ENCODE results near the gene SORBS1.

Gene SORBS1

GRCh38 chr10:95442341-95442740 lies 118.8 kb downstream of the SORBS1 start:
- in situ Hi-C loops (cut with MboI; ENCODE audit: low sequenced_read_pairs): no loop called here

DNA sequence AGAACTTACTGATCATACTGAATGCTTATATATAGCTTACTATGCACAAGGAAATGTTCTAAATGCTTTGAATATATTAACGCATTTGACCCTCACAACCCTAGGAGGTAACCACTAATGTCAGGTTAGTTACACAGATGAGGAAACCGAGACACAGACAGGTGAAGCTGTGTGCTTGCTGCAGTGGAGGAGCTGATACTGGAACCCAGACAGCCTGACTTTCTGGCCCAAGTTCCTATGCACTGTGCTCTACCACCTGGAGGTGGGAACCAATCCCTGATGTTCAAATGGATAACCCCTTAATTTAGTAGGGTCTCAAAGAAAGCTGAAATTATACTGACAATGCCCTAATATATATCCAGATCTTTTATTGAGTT lies 119.6 kb downstream of the SORBS1 start:
- in situ Hi-C loops (cut with MboI; ENCODE audit: low sequenced_read_pairs): no loop called here

- in situ Hi-C loops (cut with MboI; ENCODE audit: low sequenced_read_pairs): no loop called here
Observed at GRCh38 chr10:95440756-95441546, 120.2 kb downstream of the SORBS1 start.

DNA sequence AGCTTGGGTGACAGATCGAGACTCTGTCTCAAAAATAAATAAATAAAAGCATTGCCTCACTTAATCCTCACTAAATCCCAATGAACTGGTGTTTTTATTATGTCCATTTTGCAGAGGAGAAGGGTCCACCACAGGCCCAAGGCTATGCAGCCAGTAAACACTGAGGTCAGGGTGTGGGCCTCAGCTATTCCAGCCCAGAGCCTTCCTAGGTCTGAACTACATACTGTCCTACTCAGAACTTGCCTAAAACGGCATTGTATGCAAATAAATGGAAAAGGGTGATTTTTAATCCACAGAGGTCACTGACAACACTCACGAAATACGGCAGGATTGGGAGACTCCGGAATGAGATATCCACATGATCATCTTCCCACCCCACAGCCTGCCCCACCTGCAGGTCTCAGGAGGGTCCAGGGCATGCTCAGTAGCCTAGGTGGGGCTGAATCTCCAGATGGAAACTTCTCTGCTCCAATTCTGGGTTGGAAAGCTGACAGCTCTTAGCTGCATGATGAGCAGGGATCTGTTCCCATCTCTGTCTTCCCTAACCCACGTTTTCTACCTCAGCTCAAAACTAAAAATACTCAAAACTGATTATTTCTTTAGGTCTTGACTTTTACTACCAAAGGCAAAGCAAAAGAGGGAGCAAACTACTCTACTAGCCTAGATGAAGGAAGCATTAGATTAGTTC lies 121.0 kb downstream of the SORBS1 start:
- in situ Hi-C loops (cut with MboI; ENCODE audit: low sequenced_read_pairs): no loop called here

- in situ Hi-C loops (cut with MboI; ENCODE audit: low sequenced_read_pairs): no loop called here
Observed at GRCh38 chr10:95438781-95439180, 122.4 kb downstream of the SORBS1 start.

- in situ Hi-C loops (cut with MboI; ENCODE audit: low sequenced_read_pairs): no loop called here
Observed at GRCh38 chr10:95437669-95438068, 123.5 kb downstream of the SORBS1 start.

- in situ Hi-C loops (cut with MboI; ENCODE audit: low sequenced_read_pairs): no loop called here
Observed at GRCh38 chr10:95435548-95436279, 125.5 kb downstream of the SORBS1 start.

GRCh38 chr10:95434583-95434982 lies 126.6 kb downstream of the SORBS1 start:
- in situ Hi-C loops (cut with MboI; ENCODE audit: low sequenced_read_pairs): no loop called here

GRCh38 chr10:95431900-95432342 lies 129.2 kb downstream of the SORBS1 start:
- in situ Hi-C loops (cut with MboI; ENCODE audit: low sequenced_read_pairs): no loop called here

DNA sequence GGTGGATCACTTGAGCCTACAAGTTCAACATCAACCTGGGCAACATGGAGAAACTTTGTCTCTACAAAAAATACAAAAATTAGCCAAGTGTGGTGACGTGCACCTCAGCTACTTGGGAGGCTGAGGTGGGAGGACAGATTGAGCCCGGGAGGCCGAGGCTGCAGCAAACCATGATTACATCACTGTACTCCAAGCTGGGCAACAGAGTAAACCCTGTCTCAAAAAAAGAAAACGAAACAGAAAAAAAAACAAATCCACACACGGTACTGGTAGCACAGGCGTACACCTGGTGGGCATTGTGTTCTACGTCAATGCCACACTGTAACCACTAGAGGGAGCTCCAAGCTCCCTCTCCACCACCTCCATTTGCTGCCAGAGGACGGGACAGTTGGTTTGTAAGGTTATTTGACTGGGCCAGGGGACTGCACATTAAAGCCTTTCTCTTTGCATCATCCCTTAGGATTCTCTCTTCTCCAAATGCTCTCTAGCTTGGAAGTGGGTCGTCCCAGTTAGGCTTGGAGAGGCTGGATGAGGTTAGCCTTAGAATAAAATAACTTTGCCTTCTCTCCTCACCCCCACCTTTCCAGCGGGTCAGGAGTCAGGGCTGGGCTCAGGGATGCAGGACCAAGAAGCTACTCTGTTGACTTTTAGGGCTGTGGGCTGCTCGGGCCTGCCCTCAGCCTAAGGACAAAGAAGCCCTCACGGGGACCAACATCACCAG lies 130.8 kb downstream of the SORBS1 start:
- in situ Hi-C loops (cut with MboI; ENCODE audit: low sequenced_read_pairs): no loop called here

- in situ Hi-C loops (cut with MboI; ENCODE audit: low sequenced_read_pairs): no loop called here
Observed at GRCh38 chr10:95429639-95430038, 131.5 kb downstream of the SORBS1 start.

DNA sequence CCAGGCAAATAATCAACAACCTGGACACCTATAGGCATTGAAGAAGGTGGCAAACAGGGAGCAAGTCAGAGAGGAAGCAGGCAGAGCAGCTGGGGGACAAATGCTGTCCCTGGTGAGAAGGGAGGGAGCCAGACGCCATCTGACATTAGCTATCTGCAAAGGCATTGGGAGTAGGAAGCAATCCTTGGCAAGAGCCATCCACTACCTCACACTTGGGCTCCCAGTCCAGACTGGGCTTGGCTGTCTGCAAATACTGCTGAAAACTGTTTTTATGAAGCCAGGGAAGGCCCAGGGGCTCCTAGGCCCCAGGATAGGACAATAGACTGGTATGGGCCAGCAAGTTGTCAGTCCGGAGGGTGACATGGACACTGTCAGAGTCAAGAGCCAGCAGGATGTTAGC lies 132.5 kb downstream of the SORBS1 start:
- in situ Hi-C loops (cut with MboI; ENCODE audit: low sequenced_read_pairs): no loop called here

DNA sequence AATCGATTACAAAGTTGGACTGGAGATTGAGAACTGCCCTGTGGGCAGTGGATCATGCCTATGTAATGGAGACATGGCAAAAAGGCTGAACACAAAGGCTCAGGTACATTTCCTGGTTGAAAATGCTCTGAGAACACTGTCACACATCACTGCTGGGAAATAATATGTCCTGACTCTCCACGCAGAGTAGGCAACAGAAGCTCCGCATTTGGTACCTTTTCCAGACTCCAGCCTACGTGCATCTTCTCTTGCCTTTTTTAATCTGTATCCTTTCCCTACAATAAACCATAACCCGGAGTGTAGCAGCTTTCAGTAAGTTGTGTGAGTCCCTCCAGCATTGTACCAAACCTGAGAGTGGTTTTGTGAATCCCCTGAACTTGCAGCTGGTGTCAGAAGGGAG lies 134.7 kb downstream of the SORBS1 start:
- in situ Hi-C loops (cut with MboI; ENCODE audit: low sequenced_read_pairs): no loop called here

GRCh38 chr10:95425592-95426465 lies 135.3 kb downstream of the SORBS1 start:
- in situ Hi-C loops (cut with MboI; ENCODE audit: low sequenced_read_pairs): no loop called here

- in situ Hi-C loops (cut with MboI; ENCODE audit: low sequenced_read_pairs): no loop called here
Observed at GRCh38 chr10:95423164-95424005, 137.8 kb downstream of the SORBS1 start.

GRCh38 chr10:95422233-95422632 lies 138.9 kb downstream of the SORBS1 start:
- in situ Hi-C loops (cut with MboI; ENCODE audit: low sequenced_read_pairs): no loop called here

DNA sequence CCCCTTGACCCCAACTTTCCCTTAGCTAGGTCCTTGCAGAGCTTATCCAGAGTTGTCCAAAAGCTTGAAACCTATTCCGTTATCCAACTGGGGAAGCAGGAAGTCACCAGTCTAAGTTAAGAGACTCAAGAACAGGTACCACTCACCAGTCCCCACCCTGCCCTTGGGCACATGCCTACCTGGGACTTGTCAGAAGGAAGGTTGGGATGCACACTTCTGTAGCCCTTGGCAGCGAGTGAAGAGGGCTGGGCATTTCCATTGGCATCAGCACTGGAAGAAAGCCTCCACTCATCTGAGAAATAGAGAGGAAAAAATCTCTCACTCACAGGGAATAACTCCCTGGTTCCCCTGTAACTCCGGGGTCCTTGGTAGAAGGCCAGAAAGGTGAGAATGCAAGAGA lies 139.4 kb downstream of the SORBS1 start:
- in situ Hi-C loops (cut with MboI; ENCODE audit: low sequenced_read_pairs): no loop called here

- in situ Hi-C loops (cut with MboI; ENCODE audit: low sequenced_read_pairs): no loop called here
Observed at GRCh38 chr10:95419399-95419798, 141.8 kb downstream of the SORBS1 start.

GRCh38 chr10:95416973-95417372 lies 144.2 kb downstream of the SORBS1 start:
- in situ Hi-C loops (cut with MboI; ENCODE audit: low sequenced_read_pairs): no loop called here
